Kasumi-1 (cell line): ENCODE results near the gene TMSB15C.
"Not testable (repeated sequence)": the region's sequence is repeated elsewhere in the genome, so short reads cannot be mapped to it uniquely, and the experiment has no call there.

Experiments
- DNase-seq, 2 experiments: peaks; one replicate each; lab custom pipeline; 2025; lab: John Stamatoyannopoulos, UW

Gene TMSB15C

GRCh38 chrX:104075778-104076445 is at the start of gene TMSB15C:
Gene TMSB15C (minus strand): TSS chrX:104076236.
- DNase-seq, result not testable (repeated sequence)

- DNase-seq, result peak; percentile 22 to 39
Measured at GRCh38 chrX:104122829-104123228, 46.8 kb upstream of the TMSB15C start.

DNA sequence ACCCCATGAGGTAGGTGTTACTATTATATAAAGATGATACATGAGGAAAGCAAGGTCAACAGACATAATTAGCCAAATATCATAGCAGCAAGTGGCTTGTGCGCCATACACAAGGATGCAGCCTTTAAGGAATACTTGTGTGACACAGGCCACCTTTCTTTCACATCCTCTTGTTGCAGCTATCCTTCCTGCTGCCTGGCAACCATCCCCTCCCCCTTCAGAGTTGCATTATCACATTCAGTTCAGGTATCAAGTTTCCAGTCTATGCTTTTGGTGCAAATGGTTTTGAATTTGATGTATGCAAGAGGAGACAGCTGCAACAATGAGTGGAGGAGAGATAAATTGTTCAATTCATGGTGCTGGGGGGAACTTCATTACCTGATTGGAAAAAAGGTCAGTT is 42.7 kb upstream of the TMSB15C start:
- DNase-seq, result no peak

GRCh38 chrX:104117759-104118158 is 41.7 kb upstream of the TMSB15C start:
- DNase-seq, result no peak

- DNase-seq, result peak; percentile 45 to 69
Measured at GRCh38 chrX:104113222-104113965, 37.4 kb upstream of the TMSB15C start.

- peak; percentile 22 to 28 for DNase-seq
Measured at GRCh38 chrX:104112326-104112951, 36.4 kb upstream of the TMSB15C start, which contains the start of gene ZCCHC18. Gene ZCCHC18 (plus strand): TSS chrX:104112523. CDS start chrX:104114112, 1,589 bp downstream.

DNA sequence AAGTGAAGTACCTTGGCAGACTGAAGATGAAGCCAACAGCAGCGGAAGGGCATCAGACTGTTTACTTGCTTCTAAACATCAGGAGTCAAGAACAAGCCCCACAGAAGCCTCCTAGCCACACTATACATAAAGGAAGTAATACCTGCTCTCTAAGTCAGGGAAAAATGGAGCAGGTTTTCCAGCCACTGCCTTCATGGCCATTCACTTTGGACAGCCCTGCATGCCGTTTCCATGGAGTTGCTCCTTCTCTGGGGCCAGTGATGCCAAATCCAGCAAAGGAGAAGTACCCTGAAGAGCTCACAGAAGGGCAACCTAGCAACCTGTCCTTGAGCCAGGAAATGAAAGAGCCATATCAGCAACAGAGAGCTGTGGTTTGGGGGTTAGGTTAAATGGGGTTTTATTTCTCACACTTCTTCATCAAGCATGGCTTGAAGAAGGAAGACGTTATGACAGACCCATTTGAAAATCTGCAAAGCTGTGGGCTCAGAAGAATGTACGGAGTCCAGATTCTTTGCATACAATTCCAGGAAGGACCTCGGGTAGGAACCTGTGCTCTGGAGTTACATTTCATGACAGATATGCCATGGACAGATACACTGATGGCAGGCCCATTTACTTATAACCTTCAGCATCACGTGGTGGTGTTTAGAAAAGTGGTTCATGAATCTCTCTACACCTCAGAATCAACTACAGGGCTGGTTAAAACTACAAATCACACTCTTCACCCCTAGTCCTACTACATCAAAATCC is 34.6 kb upstream of the TMSB15C start:
- DNase-seq, result not testable (repeated sequence)

DNA sequence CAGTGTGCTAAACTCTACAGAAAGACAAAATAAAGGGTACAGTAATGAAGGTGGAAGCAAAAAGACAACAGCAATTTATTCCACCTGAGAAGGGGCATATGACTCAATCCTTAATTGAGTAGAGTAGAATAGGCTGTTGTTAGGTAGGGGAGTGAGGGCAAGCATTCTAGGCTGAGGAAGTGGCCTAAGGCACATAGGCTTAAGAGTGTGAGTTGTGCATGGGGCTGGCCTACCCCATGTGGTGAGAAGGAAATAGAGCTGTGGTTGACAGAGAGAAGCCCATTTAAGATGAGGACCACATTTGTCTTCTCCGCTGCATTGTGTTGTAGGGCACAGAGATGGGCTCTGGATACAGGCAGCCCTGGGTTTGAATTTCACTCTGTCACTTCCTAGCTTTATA is 32.9 kb upstream of the TMSB15C start:
- DNase-seq, result no peak

- no peak for DNase-seq
Measured at GRCh38 chrX:104105330-104106262, 29.6 kb upstream of the TMSB15C start.

DNA sequence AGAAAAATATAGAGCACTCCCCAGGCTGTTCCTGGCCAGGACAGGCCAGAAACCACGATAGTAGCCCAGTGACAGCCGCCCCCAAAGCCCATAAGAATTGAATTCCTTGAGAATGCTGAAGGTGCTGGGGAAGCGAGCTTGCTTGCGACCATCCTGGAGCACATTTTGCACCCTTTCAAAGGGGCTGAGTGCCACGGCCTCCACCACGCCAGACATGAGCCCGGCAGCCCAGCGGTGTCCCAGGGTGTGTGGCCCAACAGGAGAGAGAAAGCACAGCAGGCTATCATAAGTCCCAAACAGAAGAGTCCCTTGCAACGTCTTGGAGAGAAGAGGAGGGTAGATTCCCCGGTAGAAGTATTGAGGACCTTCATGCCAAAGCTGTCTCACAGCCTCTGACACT is 28.6 kb upstream of the TMSB15C start:
- no peak for DNase-seq

GRCh38 chrX:104098919-104099318 is 22.9 kb upstream of the TMSB15C start:
- peak; percentile 4 to 9 for DNase-seq

GRCh38 chrX:104098151-104098808 is 22.2 kb upstream of the TMSB15C start:
- peak; percentile 64 to 67 for DNase-seq

- DNase-seq, result no peak
Measured at GRCh38 chrX:104085919-104086318, 9.9 kb upstream of the TMSB15C start.

- DNase-seq, result no peak
Measured at GRCh38 chrX:104085477-104085876, 9.4 kb upstream of the TMSB15C start.

- DNase-seq, result no peak
Measured at GRCh38 chrX:104084534-104085277, 8.7 kb upstream of the TMSB15C start.

- DNase-seq, result no peak
Measured at GRCh38 chrX:104084063-104084462, 8.0 kb upstream of the TMSB15C start.

DNA sequence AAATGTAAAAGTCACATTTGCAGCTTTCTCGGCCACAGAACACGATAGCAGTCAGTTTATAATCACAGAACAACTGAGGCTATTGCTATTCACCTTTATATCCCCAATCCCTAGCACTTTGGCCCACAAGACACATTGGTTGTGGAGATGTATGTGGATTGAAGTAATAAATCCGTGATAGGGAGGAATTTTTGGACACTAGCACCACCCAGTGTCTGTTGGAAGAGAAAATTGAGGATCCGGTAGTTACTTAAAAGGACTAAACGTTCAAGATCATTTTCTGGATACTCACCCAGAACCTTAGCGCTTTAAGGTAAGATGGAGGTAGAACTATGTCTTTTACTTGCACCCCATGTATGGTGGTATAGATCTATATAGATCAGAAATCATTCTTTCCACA is 1.8 kb upstream of the TMSB15C start:
- not testable (repeated sequence) for DNase-seq

- not testable (repeated sequence) for DNase-seq
Measured at GRCh38 chrX:104062636-104063035, 13.4 kb downstream of the TMSB15C start.

- DNase-seq, result not testable (repeated sequence)
Measured at GRCh38 chrX:104054956-104055355, 21.1 kb downstream of the TMSB15C start.

- no peak for DNase-seq
Measured at GRCh38 chrX:104047171-104047570, 28.9 kb downstream of the TMSB15C start.
